Measurements from ENCODE around the gene MYO1G. TPM values are rescaled to one million over a fixed set of nuclear protein-coding genes. Genes with fewer than 3 reads are reported as not detected.

The MYO1G gene
- total and polyA plus RNA-seq, 9 of the 15 experiments (the other 6 are each of a cell fraction or from before 2014, with no cell fraction given): 0.03 to 0.62 (median 0.13) TPM; not detected in 1

- no peak overlapping the region for H3K4me3 ChIP-seq
- peaks cover 55% of the 10 kb centered on the region for H3K36me3 ChIP-seq (ENCODE audit: control insufficient read depth, insufficient read depth, low read length)
- peaks cover 29 to 40% of the 10 kb centered on the region in 2 experiments; a peak in 4 of 5 replicates for H3K4me1 ChIP-seq (replicated peaks in 1 of 2; ENCODE audit: control insufficient read depth in 2 of 2, insufficient read depth in 2 of 2, low read length in 2 of 2)
- no peaks in the 10 kb centered on the region for H3K9me1 ChIP-seq (ENCODE audit: control insufficient read depth, insufficient read depth, low read length)
- WGBS (ENCODE audit: insufficient coverage, low coverage, missing lambda C conversion rate): 63% methylated on average over 8 of the region's 8 CpGs
- ChIA-PET CTCF (ENCODE audit: low intra/inter-chr PET ratio) (no interaction called here), POLR2A (interaction anchor here (0.7 to 7.4 kb wide), 6 partner anchors 7 to 275 kb away, joined by 3 to 141 read pairs (median 6); partner anchors contain the start of gene TBRG4)
- BruUV-seq (replicated peaks): no TSS peak
- H3K79me2 ChIP-seq (ENCODE audit: control insufficient read depth, insufficient read depth, low read length): peaks cover 31% of the 10 kb centered on the region
- DNase-seq (ENCODE audit: extremely low read depth in 1 of 4, low spot score in 3 of 4) (no peak), FAIRE-seq (no peak), ATAC-seq (no peak)
- no peaks in the 10 kb centered on the region; the same call in 1 of the 2 replicates for H3K9me3 ChIP-seq (replicated peaks; ENCODE audit: control insufficient read depth, insufficient read depth, low read depth, low read length)
- intact Hi-C loops (cut with micrococcal nuclease): loop anchor here (2.0 kb wide), 1 partner anchor 18 kb away; no protein-coding TSS in a partner anchor
- H4K20me1 ChIP-seq (replicated peaks; ENCODE audit: control insufficient read depth, insufficient read depth, low read length): peaks cover 24% of the 10 kb centered on the region
- H3K9ac ChIP-seq (ENCODE audit: insufficient read depth in 1 of 2, low read depth in 2 of 2, low read length in 2 of 2): no peak overlapping the region
- no peak overlapping the region for H2AFZ ChIP-seq (ENCODE audit: low read depth, low read length)
- in situ Hi-C loops (cut with MboI): no loop called here
- no peak overlapping the region for H3K4me2 ChIP-seq (ENCODE audit: insufficient read depth, low read length)
- H3K27ac ChIP-seq (ENCODE audit: extremely low read depth, low read depth, low read length): peak overlapping the region; percentile 24; the same call in 1 of the 3 replicates
- no peak for TF ChIP-seq HDAC6 (IDR thresholded peaks at IDR 0.05; ENCODE audit: low read depth, low read length)
- TF ChIP-seq POLR2A (conservative IDR thresholded peaks at IDR 0.05): no peak
- TF ChIP-seq ESRRA (IDR thresholded peaks at IDR 0.05; ENCODE audit: borderline replicate concordance, low read depth): no peak
- peak; percentile 27; the same call in 1 of the 2 replicates for TF ChIP-seq ATF3 (IDR thresholded peaks at IDR 0.05)
- no peak for TF ChIP-seq ATF3 (CRISPR knock-in tag; conservative IDR thresholded peaks at IDR 0.05)
- peak; percentile 61; the same call in 1 of the 2 replicates for TF ChIP-seq CEBPG (CRISPR knock-in tag; IDR thresholded peaks at IDR 0.05)
- no peak for TF ChIP-seq CEBPG (tag; conservative IDR thresholded peaks at IDR 0.05 in 1 of 2, IDR thresholded peaks at IDR 0.05 in 1 of 2)
- TF ChIP-seq POLR2G (IDR thresholded peaks at IDR 0.05; ENCODE audit: low read depth, low read length): peak; percentile 5; the same call in 1 of the 2 replicates
- no peaks in the 10 kb centered on the region for H3K27me3 ChIP-seq (ENCODE audit: control insufficient read depth in 2 of 2, insufficient read depth in 2 of 2, low read length in 2 of 2)
Observed at GRCh38 chr7:44980393-44981034, 1.7 kb upstream of the MYO1G start.
